ENCODE measurements around the gene PAPPA. TPM values are rescaled to one million over a fixed set of nuclear protein-coding genes. Genes with fewer than 3 reads are reported as not detected.

Gene PAPPA
- polyA plus RNA-seq, 2 donors: 0.98 to 1.1 TPM

- no peaks in the 10 kb centered on the region for H3K4me1 ChIP-seq (ENCODE audit: control insufficient read depth in 2 of 2, insufficient read depth in 2 of 2, low read length in 1 of 2)
- H3K36me3 ChIP-seq (ENCODE audit: control insufficient read depth in 2 of 2, insufficient read depth in 2 of 2, low read length in 1 of 2): no peaks in the 10 kb centered on the region
- H3K4me3 ChIP-seq (ENCODE audit: low read depth in 1 of 2, low read length in 2 of 2): no peak overlapping the region
- H3K9me3 ChIP-seq (ENCODE audit: control insufficient read depth in 2 of 2, insufficient read depth in 1 of 2, low read depth in 1 of 2, low read length in 1 of 2): no peaks in the 10 kb centered on the region
- H3K27me3 ChIP-seq (ENCODE audit: control insufficient read depth in 1 of 2, insufficient read depth in 2 of 2, low read length in 2 of 2): no peaks in the 10 kb centered on the region
- H3K27ac ChIP-seq (ENCODE audit: low read depth in 2 of 2, low read length in 1 of 2): no peak overlapping the region
Observed at GRCh38 chr9:116236979-116237378, 83.4 kb downstream of the PAPPA start.

DNA sequence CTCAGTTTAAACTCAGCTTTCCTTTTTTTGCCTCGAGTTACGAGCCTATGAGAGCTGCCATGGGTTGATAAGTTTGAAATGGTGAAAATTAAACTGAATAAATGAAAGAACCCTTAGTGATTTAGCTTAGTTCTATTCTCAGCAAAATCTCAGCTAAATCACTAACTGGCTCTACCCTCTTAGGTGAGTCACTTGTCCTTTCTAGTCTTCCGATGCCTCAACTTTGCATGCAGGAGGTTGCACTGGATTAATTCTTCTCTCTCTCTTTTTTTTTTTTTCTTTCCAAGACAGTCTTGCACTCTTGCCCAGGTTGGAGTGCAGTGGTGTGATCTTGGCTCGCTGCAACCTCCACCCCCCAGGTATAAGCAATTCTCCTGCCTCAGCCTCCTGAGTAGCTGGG, 83.9 kb downstream of the PAPPA start:
- Histone ChIP-seq H3K4me1 (ENCODE audit: control insufficient read depth in 2 of 2, insufficient read depth in 2 of 2, low read length in 1 of 2) (no peaks in the 10 kb centered on the region), H3K36me3 (ENCODE audit: control insufficient read depth in 2 of 2, insufficient read depth in 2 of 2, low read length in 1 of 2) (no peaks in the 10 kb centered on the region), H3K9me3 (ENCODE audit: control insufficient read depth in 2 of 2, insufficient read depth in 1 of 2, low read depth in 1 of 2, low read length in 1 of 2) (no peaks in the 10 kb centered on the region), H3K27ac (ENCODE audit: low read depth in 2 of 2, low read length in 1 of 2) (no peak overlapping the region), H3K27me3 (ENCODE audit: control insufficient read depth in 1 of 2, insufficient read depth in 2 of 2, low read length in 2 of 2) (no peaks in the 10 kb centered on the region), H3K4me3 (ENCODE audit: low read depth in 1 of 2, low read length in 2 of 2) (no peak overlapping the region)
- WGBS, 2 donors: 78 to 83% methylated on average over 4 of the region's 4 CpGs

DNA sequence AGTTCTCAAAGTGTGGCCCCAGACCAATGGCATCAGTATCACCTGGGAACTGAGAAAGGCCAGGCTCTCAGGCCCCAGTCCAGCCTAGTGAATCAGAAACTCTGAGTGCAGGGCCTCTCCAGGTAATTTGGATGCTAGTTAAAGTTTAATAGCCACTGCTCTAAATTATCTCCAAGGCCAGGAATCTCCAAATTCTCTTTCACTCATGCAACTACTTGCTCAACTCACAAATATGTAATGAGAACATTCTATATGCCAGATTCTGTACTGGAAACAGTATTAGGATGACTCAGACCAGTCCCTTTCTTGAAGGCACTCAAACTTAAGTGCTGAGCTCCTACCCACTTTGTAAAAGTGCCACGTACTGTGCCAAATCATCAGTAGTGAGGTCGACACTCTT, 84.6 kb downstream of the PAPPA start:
- H3K4me3 ChIP-seq (ENCODE audit: low read depth in 1 of 2, low read length in 2 of 2): no peak overlapping the region
- no peaks in the 10 kb centered on the region for H3K36me3 ChIP-seq (ENCODE audit: control insufficient read depth in 2 of 2, insufficient read depth in 2 of 2, low read length in 1 of 2)
- WGBS, 2 donors: 48 to 70% methylated on average over 2 of the region's 2 CpGs
- no peaks in the 10 kb centered on the region for H3K9me3 ChIP-seq (ENCODE audit: control insufficient read depth in 2 of 2, insufficient read depth in 1 of 2, low read depth in 1 of 2, low read length in 1 of 2)
- H3K27me3 ChIP-seq (ENCODE audit: control insufficient read depth in 1 of 2, insufficient read depth in 2 of 2, low read length in 2 of 2): no peaks in the 10 kb centered on the region
- no peaks in the 10 kb centered on the region for H3K4me1 ChIP-seq (ENCODE audit: control insufficient read depth in 2 of 2, insufficient read depth in 2 of 2, low read length in 1 of 2)
- H3K27ac ChIP-seq (ENCODE audit: low read depth in 2 of 2, low read length in 1 of 2): no peak overlapping the region

- Histone ChIP-seq H3K36me3 (ENCODE audit: control insufficient read depth in 2 of 2, insufficient read depth in 2 of 2, low read length in 1 of 2) (no peaks in the 10 kb centered on the region), H3K4me3 (ENCODE audit: low read depth in 1 of 2, low read length in 2 of 2) (no peak overlapping the region), H3K27ac (ENCODE audit: low read depth in 2 of 2, low read length in 1 of 2) (no peak overlapping the region), H3K27me3 (ENCODE audit: control insufficient read depth in 1 of 2, insufficient read depth in 2 of 2, low read length in 2 of 2) (no peaks in the 10 kb centered on the region), H3K4me1 (ENCODE audit: control insufficient read depth in 2 of 2, insufficient read depth in 2 of 2, low read length in 1 of 2) (no peaks in the 10 kb centered on the region), H3K9me3 (ENCODE audit: control insufficient read depth in 2 of 2, insufficient read depth in 1 of 2, low read depth in 1 of 2, low read length in 1 of 2) (no peaks in the 10 kb centered on the region)
- 65 to 81% methylated on average over 1 of the region's 1 CpG for WGBS, 2 donors
Observed at GRCh38 chr9:116238776-116239340, 85.3 kb downstream of the PAPPA start.

DNA sequence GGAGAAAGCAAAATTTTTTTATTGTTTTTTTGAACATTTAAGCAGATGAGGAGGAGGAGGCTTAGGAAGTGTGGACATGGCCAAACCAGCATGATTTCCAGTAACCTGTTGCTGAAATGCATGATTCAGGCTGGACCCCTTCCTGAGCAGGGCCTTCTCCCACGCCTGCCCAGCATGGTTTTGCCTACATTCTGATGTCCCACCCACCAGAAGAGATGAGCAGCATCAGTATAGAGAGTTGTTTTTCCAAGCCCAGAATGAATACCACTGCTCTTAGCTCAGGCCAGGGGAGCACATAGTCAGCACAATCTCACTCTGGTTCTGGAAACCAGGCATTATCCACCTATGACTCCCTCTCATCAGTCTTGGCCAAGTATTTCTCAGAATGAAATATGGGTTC, 90.1 kb downstream of the PAPPA start:
- 64 to 72% methylated on average over 1 of the region's 1 CpG for WGBS, 2 donors
- no peaks in the 10 kb centered on the region for H3K4me1 ChIP-seq (ENCODE audit: control insufficient read depth in 2 of 2, insufficient read depth in 2 of 2, low read length in 1 of 2)

GRCh38 chr9:116247284-116247683, 93.7 kb downstream of the PAPPA start:
- Histone ChIP-seq H3K27ac (ENCODE audit: low read depth in 2 of 2, low read length in 1 of 2) (no peak overlapping the region), H3K4me3 (ENCODE audit: low read depth in 1 of 2, low read length in 2 of 2) (no peak overlapping the region), H3K27me3 (ENCODE audit: control insufficient read depth in 1 of 2, insufficient read depth in 2 of 2, low read length in 2 of 2) (no peaks in the 10 kb centered on the region), H3K36me3 (ENCODE audit: control insufficient read depth in 2 of 2, insufficient read depth in 2 of 2, low read length in 1 of 2) (no peaks in the 10 kb centered on the region), H3K9me3 (ENCODE audit: control insufficient read depth in 2 of 2, insufficient read depth in 1 of 2, low read depth in 1 of 2, low read length in 1 of 2) (no peaks in the 10 kb centered on the region), H3K4me1 (ENCODE audit: control insufficient read depth in 2 of 2, insufficient read depth in 2 of 2, low read length in 1 of 2) (no peaks in the 10 kb centered on the region)
- 86 to 91% methylated on average over 1 of the region's 1 CpG for WGBS, 2 donors

More for the DNA sequence above, 90.1 kb downstream of the PAPPA start:
- no peaks in the 10 kb centered on the region for H3K36me3 ChIP-seq (ENCODE audit: control insufficient read depth in 2 of 2, insufficient read depth in 2 of 2, low read length in 1 of 2)
- H3K4me3 ChIP-seq (ENCODE audit: low read depth in 1 of 2, low read length in 2 of 2): no peak overlapping the region
- no peaks in the 10 kb centered on the region for H3K27me3 ChIP-seq (ENCODE audit: control insufficient read depth in 1 of 2, insufficient read depth in 2 of 2, low read length in 2 of 2)
- H3K27ac ChIP-seq (ENCODE audit: low read depth in 2 of 2, low read length in 1 of 2): no peak overlapping the region
- no peaks in the 10 kb centered on the region for H3K9me3 ChIP-seq (ENCODE audit: control insufficient read depth in 2 of 2, insufficient read depth in 1 of 2, low read depth in 1 of 2, low read length in 1 of 2)

- 75 to 85% methylated on average over 2 of the region's 2 CpGs for WGBS, 2 donors
Observed at GRCh38 chr9:116247791-116248374, 94.3 kb downstream of the PAPPA start.

GRCh38 chr9:116250891-116251290, 97.3 kb downstream of the PAPPA start:
- 69 to 74% methylated on average over 4 of the region's 4 CpGs for WGBS, 2 donors
- no peak overlapping the region for H3K27ac ChIP-seq (ENCODE audit: low read depth in 2 of 2, low read length in 1 of 2)
- H3K4me3 ChIP-seq (ENCODE audit: low read depth in 1 of 2, low read length in 2 of 2): no peak overlapping the region
- H3K4me1 ChIP-seq (ENCODE audit: control insufficient read depth in 2 of 2, insufficient read depth in 2 of 2, low read length in 1 of 2): no peaks in the 10 kb centered on the region
- no peaks in the 10 kb centered on the region for H3K36me3 ChIP-seq (ENCODE audit: control insufficient read depth in 2 of 2, insufficient read depth in 2 of 2, low read length in 1 of 2)
- no peaks in the 10 kb centered on the region for H3K27me3 ChIP-seq (ENCODE audit: control insufficient read depth in 1 of 2, insufficient read depth in 2 of 2, low read length in 2 of 2)
- H3K9me3 ChIP-seq (ENCODE audit: control insufficient read depth in 2 of 2, insufficient read depth in 1 of 2, low read depth in 1 of 2, low read length in 1 of 2): no peaks in the 10 kb centered on the region

More at GRCh38 chr9:116247791-116248374, 94.3 kb downstream of the PAPPA start:
- no peaks in the 10 kb centered on the region for H3K36me3 ChIP-seq (ENCODE audit: control insufficient read depth in 2 of 2, insufficient read depth in 2 of 2, low read length in 1 of 2)
- H3K27ac ChIP-seq (ENCODE audit: low read depth in 2 of 2, low read length in 1 of 2): no peak overlapping the region
- H3K27me3 ChIP-seq (ENCODE audit: control insufficient read depth in 1 of 2, insufficient read depth in 2 of 2, low read length in 2 of 2): no peaks in the 10 kb centered on the region
- H3K4me3 ChIP-seq (ENCODE audit: low read depth in 1 of 2, low read length in 2 of 2): no peak overlapping the region
- no peaks in the 10 kb centered on the region for H3K4me1 ChIP-seq (ENCODE audit: control insufficient read depth in 2 of 2, insufficient read depth in 2 of 2, low read length in 1 of 2)
- no peaks in the 10 kb centered on the region for H3K9me3 ChIP-seq (ENCODE audit: control insufficient read depth in 2 of 2, insufficient read depth in 1 of 2, low read depth in 1 of 2, low read length in 1 of 2)

GRCh38 chr9:116251366-116251765, 97.8 kb downstream of the PAPPA start:
- H3K27me3 ChIP-seq (ENCODE audit: control insufficient read depth in 1 of 2, insufficient read depth in 2 of 2, low read length in 2 of 2): no peaks in the 10 kb centered on the region
- no peaks in the 10 kb centered on the region for H3K4me1 ChIP-seq (ENCODE audit: control insufficient read depth in 2 of 2, insufficient read depth in 2 of 2, low read length in 1 of 2)
- no peaks in the 10 kb centered on the region for H3K9me3 ChIP-seq (ENCODE audit: control insufficient read depth in 2 of 2, insufficient read depth in 1 of 2, low read depth in 1 of 2, low read length in 1 of 2)
- no peak overlapping the region for H3K4me3 ChIP-seq (ENCODE audit: low read depth in 1 of 2, low read length in 2 of 2)
- no peaks in the 10 kb centered on the region for H3K36me3 ChIP-seq (ENCODE audit: control insufficient read depth in 2 of 2, insufficient read depth in 2 of 2, low read length in 1 of 2)
- no peak overlapping the region for H3K27ac ChIP-seq (ENCODE audit: low read depth in 2 of 2, low read length in 1 of 2)
- WGBS, 2 donors: 63 to 65% methylated on average over 5 of the region's 5 CpGs

GRCh38 chr9:116260531-116260930, 106.9 kb downstream of the PAPPA start:
- H3K9me3 ChIP-seq (ENCODE audit: control insufficient read depth in 2 of 2, insufficient read depth in 1 of 2, low read depth in 1 of 2, low read length in 1 of 2): no peaks in the 10 kb centered on the region
- no peaks in the 10 kb centered on the region for H3K27me3 ChIP-seq (ENCODE audit: control insufficient read depth in 1 of 2, insufficient read depth in 2 of 2, low read length in 2 of 2)
- WGBS, 2 donors: 75 to 78% methylated on average over 2 of the region's 2 CpGs
- H3K36me3 ChIP-seq (ENCODE audit: control insufficient read depth in 2 of 2, insufficient read depth in 2 of 2, low read length in 1 of 2): no peaks in the 10 kb centered on the region
- no peaks in the 10 kb centered on the region for H3K4me1 ChIP-seq (ENCODE audit: control insufficient read depth in 2 of 2, insufficient read depth in 2 of 2, low read length in 1 of 2)
- H3K27ac ChIP-seq (ENCODE audit: low read depth in 2 of 2, low read length in 1 of 2): no peak overlapping the region
- no peak overlapping the region for H3K4me3 ChIP-seq (ENCODE audit: low read depth in 1 of 2, low read length in 2 of 2)

All from esophagus (tissue), 2 donors.